ENCODE measurements around the gene DPP6.
"Not testable (repeated sequence)": the region's sequence is repeated elsewhere in the genome, so short reads cannot be mapped to it uniquely, and the experiment has no call there.

- not testable (repeated sequence) for TF ChIP-seq CTCF (conservative IDR thresholded peaks at IDR 0.05; ENCODE audit: low read depth, low read length); EZH2 (IDR thresholded peaks at IDR 0.05; ENCODE audit: low read length, unreplicated experiment)
Observed at GRCh38 chr7:154051643-154052529, at the start of gene DPP6.
